NOMO-1 (cell line): ENCODE measurements around the gene RAB4A.

ENCODE experiments used
- DNase-seq, 2 experiments: peaks; one replicate each; lab custom pipeline; 2025; ENCODE audit not compliant: unreplicated experiment in 2 of 2; lab: John Stamatoyannopoulos, UW

The RAB4A gene

DNA sequence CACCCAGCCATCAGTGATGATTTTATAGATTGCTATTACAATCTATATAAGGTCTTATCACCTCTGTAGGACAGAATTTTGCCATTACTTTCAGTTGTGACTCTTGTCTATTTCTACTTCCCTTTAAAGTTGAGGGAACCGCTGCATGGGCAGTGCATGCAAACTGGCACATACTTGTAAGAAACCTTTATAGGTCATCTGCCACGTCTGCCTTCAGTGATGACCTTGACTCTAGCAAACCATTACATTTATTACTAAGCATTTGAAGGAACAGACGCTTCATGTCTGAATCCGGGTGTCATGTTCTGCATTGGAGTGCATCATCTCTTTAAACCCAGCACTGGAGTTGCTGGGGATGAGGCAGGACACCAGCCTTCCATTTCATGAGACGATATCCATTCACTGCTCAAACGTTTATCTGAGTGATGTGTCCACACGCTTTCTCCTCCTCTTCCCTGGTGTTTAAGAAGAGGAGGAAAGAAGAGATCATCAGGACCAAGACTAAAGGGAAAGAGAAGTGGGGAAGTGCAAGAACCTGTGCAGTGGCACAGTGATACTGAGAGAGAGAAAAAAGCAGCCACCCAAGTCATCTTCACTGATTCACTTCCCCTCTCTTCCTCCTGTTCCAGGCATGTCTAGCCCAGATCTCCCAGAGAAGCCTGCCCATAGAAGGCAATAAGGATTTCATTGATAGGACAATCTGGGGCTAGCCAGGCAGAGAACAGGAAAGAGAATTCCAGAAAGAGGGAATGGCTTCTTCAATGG is 57.9 kb downstream of the RAB4A start:
- DNase-seq = no peak

DNA sequence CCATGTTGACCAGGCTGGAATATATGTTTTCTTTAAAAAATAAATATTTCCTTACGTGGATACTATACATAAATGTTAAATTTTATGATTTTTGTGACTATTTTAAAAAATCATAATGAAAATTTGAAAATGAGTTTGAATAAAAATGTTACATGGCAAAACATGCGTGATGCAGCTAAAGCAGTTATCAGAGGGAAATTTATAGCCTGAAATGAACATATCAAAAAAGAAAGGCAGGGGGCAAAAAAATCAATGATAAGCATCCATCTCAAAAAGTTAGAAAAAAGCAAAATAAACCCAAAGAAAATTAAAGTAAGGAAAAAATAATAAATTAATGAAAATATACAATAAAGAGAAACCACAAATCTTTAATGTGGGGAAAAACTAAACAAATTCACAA is 63.4 kb downstream of the RAB4A start:
- no peak for DNase-seq

DNA sequence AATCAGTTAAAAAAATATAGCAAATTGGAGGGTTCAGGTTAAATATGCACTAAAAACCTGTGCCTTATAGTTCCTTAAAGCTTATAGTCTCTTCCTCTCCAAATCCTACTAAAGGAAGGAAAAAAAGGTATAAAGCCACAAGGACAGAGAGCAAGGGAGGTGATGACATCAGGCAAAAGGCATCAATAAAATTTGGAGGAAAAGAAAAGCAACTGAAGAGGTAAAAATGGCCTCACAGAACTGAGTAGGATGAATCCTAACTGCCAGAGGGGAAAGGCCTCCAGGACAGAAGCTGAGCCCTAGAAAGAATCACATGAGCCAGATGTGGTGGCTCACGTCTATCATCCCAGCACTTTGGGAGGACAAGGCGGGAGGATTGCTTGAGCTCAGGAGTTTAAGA is 63.8 kb downstream of the RAB4A start:
- DNase-seq = no peak

DNA sequence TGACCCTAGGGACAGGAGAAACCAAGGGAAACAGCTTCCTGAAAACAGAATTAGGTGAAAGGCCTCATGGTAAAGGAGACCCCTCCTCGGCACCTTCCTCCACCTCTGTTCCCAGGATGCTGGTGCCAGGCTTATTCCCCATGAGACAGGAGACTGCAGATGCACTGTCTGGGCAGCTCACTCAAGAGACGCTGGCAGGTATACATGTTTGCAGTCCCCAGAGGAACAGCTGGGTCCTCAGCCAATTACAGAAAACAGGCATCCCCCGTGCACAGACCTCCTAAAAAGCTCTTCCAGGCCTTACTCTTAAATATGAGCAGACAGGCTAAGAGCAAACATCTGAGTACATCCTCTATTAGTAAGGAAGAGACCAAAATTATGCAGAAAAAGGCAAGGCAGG is 65.4 kb downstream of the RAB4A start:
- no peak for DNase-seq

DNA sequence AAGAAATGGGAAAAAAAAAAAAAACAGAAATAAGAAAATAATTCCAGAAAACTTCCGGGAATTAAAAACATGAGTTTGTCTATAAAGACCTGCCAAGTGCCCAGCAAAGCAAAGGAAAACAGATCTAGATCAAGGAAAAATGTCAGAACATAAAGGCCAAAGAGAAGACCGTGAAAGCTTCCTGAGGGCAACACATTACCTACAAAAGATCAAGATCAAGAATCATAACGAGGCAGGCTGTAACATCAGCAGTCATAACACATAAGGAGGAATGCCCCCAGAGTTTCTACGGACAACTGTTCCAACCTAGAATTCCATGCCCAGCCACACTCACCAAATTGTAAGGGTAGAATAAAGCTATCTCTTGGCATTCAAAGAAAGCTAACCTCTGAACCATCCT is 68.2 kb downstream of the RAB4A start:
- DNase-seq = no peak

GRCh38 chr1:229339520-229339919 is 68.6 kb downstream of the RAB4A start:
- no peak for DNase-seq

GRCh38 chr1:229340496-229340895 is 69.6 kb downstream of the RAB4A start:
- no peak for DNase-seq

- DNase-seq = peak; percentile 91
Observed at GRCh38 chr1:229341774-229342655, 71.1 kb downstream of the RAB4A start.

- DNase-seq = peak; percentile 35 to 40
Observed at GRCh38 chr1:229342656-229343569, 72.0 kb downstream of the RAB4A start, which contains the start of gene CCSAP. Gene CCSAP, minus strand, starts transcription at chr1:229343047. Its CDS starts 582 bp downstream, at chr1:229342465.

DNA sequence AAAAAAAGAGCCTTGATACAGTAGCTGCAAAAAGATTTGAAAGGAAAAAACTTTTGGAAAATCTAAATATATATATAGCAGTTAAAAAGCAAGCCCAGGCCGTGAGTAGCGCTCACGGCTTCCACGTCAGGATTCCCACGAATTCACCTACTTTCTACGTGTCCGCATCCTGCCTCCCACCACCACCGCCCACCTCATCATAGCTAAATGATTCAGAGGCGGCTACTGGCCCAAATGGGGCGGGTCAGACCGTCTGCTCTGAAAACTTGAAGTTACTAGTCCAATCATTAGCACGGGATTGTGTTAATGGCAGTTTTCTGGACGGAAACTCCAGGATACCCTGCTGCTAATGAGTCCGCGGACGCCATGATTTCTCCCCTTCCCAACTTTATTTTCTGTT is 73.2 kb downstream of the RAB4A start:
- DNase-seq = no peak

GRCh38 chr1:229344937-229345684 is 74.2 kb downstream of the RAB4A start:
- no peak for DNase-seq

- no peak for DNase-seq
Observed at GRCh38 chr1:229347528-229347927, 76.6 kb downstream of the RAB4A start.

DNA sequence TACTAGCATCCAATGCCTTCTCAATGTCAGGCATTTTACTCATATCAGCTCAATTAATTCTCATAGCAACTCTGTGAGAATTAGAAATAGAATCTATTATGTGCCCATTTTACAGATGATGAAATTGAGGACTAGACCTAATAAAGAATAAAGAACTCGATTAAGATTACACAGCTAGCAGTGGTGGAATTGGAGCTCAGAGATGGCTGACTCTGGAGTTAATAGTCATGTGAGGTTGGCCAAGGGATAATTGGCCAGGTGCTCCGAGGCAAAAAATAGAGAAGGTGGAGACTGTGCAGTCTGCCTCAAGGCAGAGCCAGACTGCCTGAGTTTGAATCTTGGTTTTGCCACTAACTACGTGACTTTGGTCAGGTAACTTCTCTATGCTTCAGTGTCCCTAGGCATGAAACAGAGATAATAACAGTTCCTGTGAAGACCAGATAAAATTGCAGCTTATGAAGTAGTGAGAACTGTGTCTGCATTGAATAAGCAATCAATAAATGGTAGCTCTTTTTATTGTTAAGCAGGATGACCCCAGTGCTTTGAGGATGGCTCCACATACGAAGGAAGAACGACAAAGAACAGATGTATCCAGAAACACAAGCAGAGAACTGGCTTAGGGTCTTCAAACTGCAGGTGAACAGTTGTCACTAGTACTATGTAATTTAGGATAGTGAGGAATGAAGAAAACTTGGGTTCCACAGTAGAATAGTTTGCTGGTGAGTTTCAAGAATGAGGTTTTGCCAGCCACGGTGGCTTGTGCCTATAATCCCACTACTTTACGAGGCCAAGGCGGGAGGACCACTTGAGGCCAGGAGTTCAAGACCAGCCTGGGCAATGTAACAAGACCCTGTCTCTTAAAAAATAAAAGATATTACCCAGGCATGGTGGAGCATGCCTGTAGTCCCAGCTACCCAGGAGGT is 78.8 kb downstream of the RAB4A start:
- no peak for DNase-seq

- DNase-seq = no peak
Observed at GRCh38 chr1:229352975-229353374, 82.1 kb downstream of the RAB4A start.

DNA sequence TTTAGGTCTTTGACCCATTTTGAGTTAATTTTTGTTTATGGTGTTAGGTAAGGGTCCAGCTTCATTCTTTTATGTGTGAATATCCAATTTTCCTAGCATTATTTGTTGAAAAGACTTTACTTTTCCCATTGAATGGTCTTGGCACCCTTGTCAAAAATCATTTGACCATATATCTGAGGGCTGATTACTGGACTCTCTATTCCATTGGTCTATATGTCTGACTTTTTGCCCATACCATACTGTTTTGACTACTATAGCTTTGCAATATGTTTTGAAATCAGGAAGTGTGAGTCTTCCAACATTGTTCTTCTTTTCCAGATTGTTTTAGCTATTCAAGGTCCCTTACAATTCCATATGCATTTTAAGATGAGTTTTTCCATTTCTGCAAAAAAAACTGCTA is 83.3 kb downstream of the RAB4A start:
- DNase-seq = no peak
